Loucy (cell line): Measurements from ENCODE around the gene POLD3.

Experiments
- EZH2phosphoT487 ChIP-seq: fragments of 200-600 bp; IDR thresholded peaks from 2 replicates; pipeline ENCODE4 v1.6.1; 2018; ENCODE audit warnings: antibody characterized with exemption, mild to moderate bottlenecking, moderate library complexity, borderline replicate concordance
- TF ChIP-seq, protein P1 (sequence below): fragments of 200-600 bp; sonication (generic); conservative IDR thresholded peaks from 2 replicates; pipeline ENCODE4 v1.5.1; 2014; ENCODE audit warnings: mild to moderate bottlenecking, antibody characterized with exemption, low read length

DNA sequence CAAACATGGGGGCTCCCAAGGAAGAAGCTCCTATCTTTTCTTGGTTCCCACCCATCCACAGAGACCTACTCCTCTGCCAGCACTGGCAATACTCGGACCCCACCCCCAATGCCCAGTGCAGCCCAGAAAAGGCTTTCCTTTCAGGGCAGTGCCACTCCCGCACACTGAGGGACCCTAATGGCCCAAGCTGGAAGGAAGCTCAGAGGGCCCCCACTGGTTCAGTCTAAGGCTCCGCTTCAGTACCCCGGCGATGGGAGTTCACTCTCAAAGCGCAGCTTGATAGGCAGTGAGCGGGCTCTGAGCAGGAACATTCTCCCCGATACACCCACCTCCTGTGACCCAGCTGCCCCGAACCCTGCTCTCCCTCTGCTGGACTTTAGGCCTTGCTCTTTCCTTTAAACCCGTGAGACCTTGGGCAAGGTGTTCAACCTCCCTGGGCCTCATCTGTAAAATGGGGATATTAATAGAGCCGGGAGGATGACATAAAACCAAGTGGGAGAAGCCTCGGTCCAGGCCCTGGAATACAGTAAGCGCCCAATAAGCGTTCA is 90.4 kb downstream of the POLD3 start:
- TF ChIP-seq, protein P1, sequence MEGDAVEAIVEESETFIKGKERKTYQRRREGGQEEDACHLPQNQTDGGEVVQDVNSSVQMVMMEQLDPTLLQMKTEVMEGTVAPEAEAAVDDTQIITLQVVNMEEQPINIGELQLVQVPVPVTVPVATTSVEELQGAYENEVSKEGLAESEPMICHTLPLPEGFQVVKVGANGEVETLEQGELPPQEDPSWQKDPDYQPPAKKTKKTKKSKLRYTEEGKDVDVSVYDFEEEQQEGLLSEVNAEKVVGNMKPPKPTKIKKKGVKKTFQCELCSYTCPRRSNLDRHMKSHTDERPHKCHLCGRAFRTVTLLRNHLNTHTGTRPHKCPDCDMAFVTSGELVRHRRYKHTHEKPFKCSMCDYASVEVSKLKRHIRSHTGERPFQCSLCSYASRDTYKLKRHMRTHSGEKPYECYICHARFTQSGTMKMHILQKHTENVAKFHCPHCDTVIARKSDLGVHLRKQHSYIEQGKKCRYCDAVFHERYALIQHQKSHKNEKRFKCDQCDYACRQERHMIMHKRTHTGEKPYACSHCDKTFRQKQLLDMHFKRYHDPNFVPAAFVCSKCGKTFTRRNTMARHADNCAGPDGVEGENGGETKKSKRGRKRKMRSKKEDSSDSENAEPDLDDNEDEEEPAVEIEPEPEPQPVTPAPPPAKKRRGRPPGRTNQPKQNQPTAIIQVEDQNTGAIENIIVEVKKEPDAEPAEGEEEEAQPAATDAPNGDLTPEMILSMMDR: no peak
- no peak for TF ChIP-seq EZH2phosphoT487
